ENCODE measurements around the gene CHPT1.

DNA sequence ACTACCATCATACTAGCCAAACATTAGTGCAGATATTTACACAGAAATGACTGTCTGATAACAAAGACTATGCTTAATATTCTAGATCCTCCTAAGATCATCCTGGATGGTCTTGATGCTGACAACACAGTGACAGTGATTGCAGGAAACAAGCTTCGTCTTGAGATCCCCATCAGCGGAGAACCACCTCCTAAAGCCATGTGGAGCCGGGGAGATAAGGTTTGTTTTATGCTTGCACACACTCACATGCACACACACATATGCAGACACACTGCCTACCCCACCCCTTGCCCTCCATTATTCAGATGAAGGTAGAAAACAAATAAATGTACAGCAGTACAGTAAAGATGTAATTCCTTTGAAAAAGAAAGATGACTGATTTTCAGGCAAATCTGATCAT, 44.4 kb upstream of the CHPT1 start:
- TF ChIP-seq, protein P1, sequence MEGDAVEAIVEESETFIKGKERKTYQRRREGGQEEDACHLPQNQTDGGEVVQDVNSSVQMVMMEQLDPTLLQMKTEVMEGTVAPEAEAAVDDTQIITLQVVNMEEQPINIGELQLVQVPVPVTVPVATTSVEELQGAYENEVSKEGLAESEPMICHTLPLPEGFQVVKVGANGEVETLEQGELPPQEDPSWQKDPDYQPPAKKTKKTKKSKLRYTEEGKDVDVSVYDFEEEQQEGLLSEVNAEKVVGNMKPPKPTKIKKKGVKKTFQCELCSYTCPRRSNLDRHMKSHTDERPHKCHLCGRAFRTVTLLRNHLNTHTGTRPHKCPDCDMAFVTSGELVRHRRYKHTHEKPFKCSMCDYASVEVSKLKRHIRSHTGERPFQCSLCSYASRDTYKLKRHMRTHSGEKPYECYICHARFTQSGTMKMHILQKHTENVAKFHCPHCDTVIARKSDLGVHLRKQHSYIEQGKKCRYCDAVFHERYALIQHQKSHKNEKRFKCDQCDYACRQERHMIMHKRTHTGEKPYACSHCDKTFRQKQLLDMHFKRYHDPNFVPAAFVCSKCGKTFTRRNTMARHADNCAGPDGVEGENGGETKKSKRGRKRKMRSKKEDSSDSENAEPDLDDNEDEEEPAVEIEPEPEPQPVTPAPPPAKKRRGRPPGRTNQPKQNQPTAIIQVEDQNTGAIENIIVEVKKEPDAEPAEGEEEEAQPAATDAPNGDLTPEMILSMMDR (conservative IDR thresholded peaks at IDR 0.05; ENCODE audit: low read length) = no peak
- no peak for TF ChIP-seq EZH2phosphoT487 (IDR thresholded peaks at IDR 0.05; ENCODE audit: borderline replicate concordance)
